ENCODE measurements around the gene TUT1.

- TF ChIP-seq CTCF (IDR thresholded peaks at IDR 0.05; ENCODE audit: low read depth, low read length) (no peak), EZH2phosphoT487 (IDR thresholded peaks at IDR 0.05; ENCODE audit: low read depth) (no peak)
Measured at GRCh38 chr11:62572431-62572830, 18.9 kb downstream of the TUT1 start.
